ENCODE data around the gene KLF1. TPM values are rescaled to one million over a fixed set of nuclear protein-coding genes. Genes with fewer than 3 reads are reported as not detected.

KLF1 gene
- total and polyA plus RNA-seq, 2 of the 8 experiments (the other 6 are each of a cell fraction or from before 2014, with no cell fraction given): 0.84 to 0.91 TPM

GRCh38 chr19:12891553-12892021 lies 4.6 kb upstream of the KLF1 start (continued):
- TF ChIP-seq CHD7 (IDR thresholded peaks at IDR 0.05; ENCODE audit: insufficient replicate concordance, low read length): no peak
- TF ChIP-seq TBP (IDR thresholded peaks at IDR 0.05; ENCODE audit: low read depth, low read length): no peak
- no peak for TF ChIP-seq KDM4A (IDR thresholded peaks at IDR 0.05; ENCODE audit: low read depth, low read length, severe bottlenecking)
- no peak for TF ChIP-seq USF2 (IDR thresholded peaks at IDR 0.05; ENCODE audit: low read length)
- TF ChIP-seq SIX5 (IDR thresholded peaks at IDR 0.05; ENCODE audit: low read depth, low read length): no peak
- no peak for TF ChIP-seq BCL11A (IDR thresholded peaks at IDR 0.05; ENCODE audit: low read depth in 2 of 2, low read length in 2 of 2)

Measured in H1 (cell line).